Measurements from ENCODE around the gene AQP7. TPM values are rescaled to one million over a fixed set of nuclear protein-coding genes. Genes with fewer than 3 reads are reported as not detected.

The AQP7 gene
- total RNA-seq, 2 experiments from 2014 or later: 2.2 TPM; not detected in 1

DNA sequence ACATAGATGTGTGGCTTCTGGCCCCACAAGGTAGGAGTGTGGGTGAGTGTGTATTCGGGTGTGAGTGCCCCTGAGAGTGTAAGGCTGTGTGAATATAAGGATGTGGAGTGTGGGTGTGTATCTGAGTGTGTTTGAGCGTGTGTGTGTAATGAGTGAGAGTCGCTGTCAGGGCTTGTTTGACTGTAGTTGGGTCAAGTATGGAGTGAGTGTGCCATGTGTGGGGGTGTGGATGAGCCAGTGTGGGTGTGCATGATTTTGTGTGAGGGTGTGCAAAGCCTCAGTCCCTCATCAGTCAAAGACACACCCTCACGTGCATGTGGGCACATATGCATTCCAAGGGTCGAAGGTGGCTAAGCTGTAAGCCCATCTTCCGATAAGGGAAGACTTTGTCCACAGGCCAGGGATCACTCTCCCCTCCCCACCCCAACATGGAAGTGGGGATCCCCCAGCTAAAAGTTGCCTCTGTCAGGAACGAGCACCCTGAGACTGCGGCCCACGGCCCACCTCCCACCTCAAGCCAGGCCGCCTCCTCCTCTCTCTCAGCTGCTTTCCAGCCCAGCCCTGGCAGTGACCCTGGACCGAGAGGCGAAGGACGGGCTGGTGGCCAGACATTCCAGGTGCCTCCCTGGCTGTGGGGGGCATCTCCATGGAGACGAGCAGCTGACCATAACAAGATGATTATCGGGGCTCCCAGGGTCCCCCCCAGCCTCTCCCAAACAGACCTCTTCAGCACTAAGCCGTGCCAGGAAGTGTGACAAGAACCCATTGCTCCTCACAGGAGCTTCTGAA is 32.1 kb upstream of the AQP7 start:
- TF ChIP-seq EZH2phosphoT487 (IDR thresholded peaks at IDR 0.05; ENCODE audit: borderline replicate concordance, low read depth, low read length): no peak
- TF ChIP-seq, protein P1, sequence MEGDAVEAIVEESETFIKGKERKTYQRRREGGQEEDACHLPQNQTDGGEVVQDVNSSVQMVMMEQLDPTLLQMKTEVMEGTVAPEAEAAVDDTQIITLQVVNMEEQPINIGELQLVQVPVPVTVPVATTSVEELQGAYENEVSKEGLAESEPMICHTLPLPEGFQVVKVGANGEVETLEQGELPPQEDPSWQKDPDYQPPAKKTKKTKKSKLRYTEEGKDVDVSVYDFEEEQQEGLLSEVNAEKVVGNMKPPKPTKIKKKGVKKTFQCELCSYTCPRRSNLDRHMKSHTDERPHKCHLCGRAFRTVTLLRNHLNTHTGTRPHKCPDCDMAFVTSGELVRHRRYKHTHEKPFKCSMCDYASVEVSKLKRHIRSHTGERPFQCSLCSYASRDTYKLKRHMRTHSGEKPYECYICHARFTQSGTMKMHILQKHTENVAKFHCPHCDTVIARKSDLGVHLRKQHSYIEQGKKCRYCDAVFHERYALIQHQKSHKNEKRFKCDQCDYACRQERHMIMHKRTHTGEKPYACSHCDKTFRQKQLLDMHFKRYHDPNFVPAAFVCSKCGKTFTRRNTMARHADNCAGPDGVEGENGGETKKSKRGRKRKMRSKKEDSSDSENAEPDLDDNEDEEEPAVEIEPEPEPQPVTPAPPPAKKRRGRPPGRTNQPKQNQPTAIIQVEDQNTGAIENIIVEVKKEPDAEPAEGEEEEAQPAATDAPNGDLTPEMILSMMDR (conservative IDR thresholded peaks at IDR 0.05; ENCODE audit: low read length): no peak
- Histone ChIP-seq H3K4me1 (ENCODE audit: insufficient read depth, low read length, poor library complexity, severe bottlenecking) (peaks cover 4% of the 10 kb centered on the region), H3K9me3 (ENCODE audit: low read length) (no peaks in the 10 kb centered on the region), H3K4me3 (ENCODE audit: low read depth, low read length, poor library complexity, severe bottlenecking) (no peak overlapping the region), H3K36me3 (ENCODE audit: insufficient read depth, low read length) (no peaks in the 10 kb centered on the region), H3K9me2 (ENCODE audit: insufficient read depth, low read length) (no peaks in the 10 kb centered on the region), H4K20me1 (ENCODE audit: insufficient read depth, low read length) (no peaks in the 10 kb centered on the region), H3K4me2 (ENCODE audit: low read length) (no peak overlapping the region), H2AFZ (ENCODE audit: low read length) (no peak overlapping the region), H3K79me2 (ENCODE audit: insufficient read depth, low read depth, low read length) (no peaks in the 10 kb centered on the region), H3K27ac (ENCODE audit: low read depth, low read length, poor library complexity, severe bottlenecking) (no peak overlapping the region)
- BruUV-seq (replicated peaks): no TSS peak
- ChIA-PET POLR2A (interaction anchor here (1.1 kb wide), 1 partner anchor 23 kb away, joined by 3 read pairs; no protein-coding TSS in a partner anchor), CTCF (ENCODE audit: unreplicated experiment) (interaction anchor here (1.5 kb wide), 1 partner anchor 18 kb away, joined by 4 read pairs; no protein-coding TSS in a partner anchor)
- no peak for DNase-seq (ENCODE audit: low spot score)
- intact Hi-C loops (cut with micrococcal nuclease; ENCODE audit: unreplicated experiment): no loop called here

DNA sequence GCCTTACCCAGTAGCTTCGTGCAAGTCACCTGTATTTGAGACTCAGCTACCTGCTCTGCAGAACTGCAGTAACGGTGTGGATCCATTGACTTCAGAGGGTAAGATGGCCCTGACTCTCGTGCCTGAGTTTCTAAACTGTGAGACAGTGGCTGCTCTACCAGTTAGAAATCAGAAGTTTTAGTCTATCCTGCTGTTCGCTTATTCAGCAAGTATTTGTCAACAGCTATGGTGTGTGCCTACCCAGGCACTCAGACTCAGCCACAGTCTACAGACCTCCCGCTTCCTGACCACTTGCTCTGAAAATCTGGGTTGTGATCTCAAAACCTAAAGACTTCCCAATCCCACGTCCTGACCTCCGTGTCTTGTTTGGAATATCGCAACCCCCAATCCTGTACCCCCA is 31.5 kb upstream of the AQP7 start:
- Histone ChIP-seq H3K36me3 (ENCODE audit: insufficient read depth, low read length) (no peaks in the 10 kb centered on the region), H3K27ac (ENCODE audit: low read depth, low read length, poor library complexity, severe bottlenecking) (no peak overlapping the region), H3K4me1 (ENCODE audit: insufficient read depth, low read length, poor library complexity, severe bottlenecking) (peaks cover 4% of the 10 kb centered on the region), H3K79me2 (ENCODE audit: insufficient read depth, low read depth, low read length) (no peaks in the 10 kb centered on the region), H2AFZ (ENCODE audit: low read length) (no peak overlapping the region), H4K20me1 (ENCODE audit: insufficient read depth, low read length) (no peaks in the 10 kb centered on the region), H3K4me2 (ENCODE audit: low read length) (no peak overlapping the region), H3K4me3 (ENCODE audit: low read depth, low read length, poor library complexity, severe bottlenecking) (no peak overlapping the region), H3K9me2 (ENCODE audit: insufficient read depth, low read length) (no peaks in the 10 kb centered on the region), H3K9me3 (ENCODE audit: low read length) (no peaks in the 10 kb centered on the region)
- ChIA-PET POLR2A (interaction anchor here (0.9 kb wide), 1 partner anchor 14 kb away, joined by 3 read pairs; no protein-coding TSS in a partner anchor), CTCF (ENCODE audit: unreplicated experiment) (interaction anchor here (0.5 kb wide), 1 partner anchor 38 kb away, joined by 3 read pairs; no protein-coding TSS in a partner anchor)
- BruUV-seq (replicated peaks): no TSS peak
- DNase-seq (ENCODE audit: low spot score): no peak
- intact Hi-C loops (cut with micrococcal nuclease; ENCODE audit: unreplicated experiment): no loop called here
- TF ChIP-seq, protein P1 (conservative IDR thresholded peaks at IDR 0.05; ENCODE audit: low read length): no peak
- no peak for TF ChIP-seq EZH2phosphoT487 (IDR thresholded peaks at IDR 0.05; ENCODE audit: borderline replicate concordance, low read depth, low read length)

DNA sequence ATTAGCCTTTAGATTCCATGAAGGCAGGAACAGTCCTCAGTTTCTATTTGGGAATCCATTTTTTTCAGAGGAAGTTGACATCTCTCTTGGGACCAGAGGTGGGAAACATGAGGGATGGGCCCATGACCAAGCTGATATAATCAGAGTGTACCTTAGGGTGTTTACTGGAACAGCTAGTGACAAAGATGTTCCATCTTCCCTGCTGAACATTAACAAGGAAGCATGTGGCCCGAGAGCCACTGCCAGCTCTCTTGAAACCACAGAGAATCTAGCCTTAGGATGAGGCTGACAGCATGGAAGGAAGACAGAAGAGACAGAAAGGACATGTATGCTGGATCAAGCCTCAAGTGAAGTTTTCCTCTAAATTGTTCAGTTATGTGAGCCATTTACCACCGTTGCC is 29.1 kb upstream of the AQP7 start:
- BruUV-seq (replicated peaks): no TSS peak
- intact Hi-C loops (cut with micrococcal nuclease; ENCODE audit: unreplicated experiment): no loop called here
- H4K20me1 ChIP-seq (ENCODE audit: insufficient read depth, low read length): no peaks in the 10 kb centered on the region
- H3K27ac ChIP-seq (ENCODE audit: low read depth, low read length, poor library complexity, severe bottlenecking): no peak overlapping the region
- H3K9me2 ChIP-seq (ENCODE audit: insufficient read depth, low read length): no peaks in the 10 kb centered on the region
- no peaks in the 10 kb centered on the region for H3K79me2 ChIP-seq (ENCODE audit: insufficient read depth, low read depth, low read length)
- no peak overlapping the region for H2AFZ ChIP-seq (ENCODE audit: low read length)
- DNase-seq (ENCODE audit: low spot score): no peak
- no peaks in the 10 kb centered on the region for H3K4me1 ChIP-seq (ENCODE audit: insufficient read depth, low read length, poor library complexity, severe bottlenecking)
- no peaks in the 10 kb centered on the region for H3K9me3 ChIP-seq (ENCODE audit: low read length)
- H3K4me3 ChIP-seq (ENCODE audit: low read depth, low read length, poor library complexity, severe bottlenecking): no peak overlapping the region
- CTCF ChIA-PET (ENCODE audit: unreplicated experiment): interaction anchor here (1.3 kb wide), 1 partner anchor 15 kb away, joined by 3 read pairs; no protein-coding TSS in a partner anchor
- POLR2A ChIA-PET: interaction anchor here (0.6 kb wide), 2 partner anchors 19 to 1557 kb away, joined by 3 to 4 read pairs; no protein-coding TSS in a partner anchor
- no peak overlapping the region for H3K4me2 ChIP-seq (ENCODE audit: low read length)
- H3K36me3 ChIP-seq (ENCODE audit: insufficient read depth, low read length): no peaks in the 10 kb centered on the region
- TF ChIP-seq EZH2phosphoT487 (IDR thresholded peaks at IDR 0.05; ENCODE audit: borderline replicate concordance, low read depth, low read length): no peak
- TF ChIP-seq, protein P1 (conservative IDR thresholded peaks at IDR 0.05; ENCODE audit: low read length): no peak
